KOPT-K1 (cell line): ENCODE results near the gene MAN1A2.
"Not testable (repeated sequence)": the region's sequence is repeated elsewhere in the genome, so short reads cannot be mapped to it uniquely, and the experiment has no call there.

ENCODE experiments used
- H3K27ac ChIP-seq: fragments of 200-600 bp; sonication (generic); 2 replicates; pipeline ENCODE4 v1.5.1; 2016; ENCODE audit warnings: antibody characterized with exemption, mild to moderate bottlenecking, low read depth, low read length; ENCODE audit not compliant: poor library complexity, severe bottlenecking
- H3K36me3 ChIP-seq: fragments of 200-600 bp; sonication (generic); 2 replicates; pipeline ENCODE4 v1.5.1; 2017; ENCODE audit warnings: antibody characterized with exemption, mild to moderate bottlenecking, low read length, moderate library complexity; ENCODE audit not compliant: insufficient read depth
- H3K9me3 ChIP-seq: fragments of 200-600 bp; sonication (generic); 2 replicates; pipeline ENCODE4 v1.5.1; 2017; ENCODE audit warnings: antibody characterized with exemption, low read length, mild to moderate bottlenecking; ENCODE audit not compliant: insufficient read depth, poor library complexity, severe bottlenecking

Gene MAN1A2

GRCh38 chr1:117534995-117535467, 167.8 kb downstream of the MAN1A2 start:
- H3K36me3 ChIP-seq, result no peaks in the 10 kb centered on the region
- H3K27ac ChIP-seq, result no peak overlapping the region
- no peaks in the 10 kb centered on the region for H3K9me3 ChIP-seq

GRCh38 chr1:117535821-117536220, 168.6 kb downstream of the MAN1A2 start:
- H3K9me3 ChIP-seq, result no peaks in the 10 kb centered on the region
- H3K27ac ChIP-seq, result no peak overlapping the region
- no peaks in the 10 kb centered on the region for H3K36me3 ChIP-seq

- Histone ChIP-seq H3K27ac (no peak overlapping the region), H3K36me3 (no peaks in the 10 kb centered on the region)
These were observed 170.2 kb downstream of the MAN1A2 start for GRCh38 chr1:117537291-117537920.

GRCh38 chr1:117540532-117540931, 173.3 kb downstream of the MAN1A2 start:
- Histone ChIP-seq H3K27ac (no peak overlapping the region), H3K36me3 (no peaks in the 10 kb centered on the region)

More at GRCh38 chr1:117537291-117537920, 170.2 kb downstream of the MAN1A2 start:
- no peaks in the 10 kb centered on the region for H3K9me3 ChIP-seq

GRCh38 chr1:117541003-117541402, 173.8 kb downstream of the MAN1A2 start:
- Histone ChIP-seq H3K36me3 (no peaks in the 10 kb centered on the region), H3K27ac (no peak overlapping the region), H3K9me3 (no peaks in the 10 kb centered on the region)

More at GRCh38 chr1:117540532-117540931, 173.3 kb downstream of the MAN1A2 start:
- no peaks in the 10 kb centered on the region for H3K9me3 ChIP-seq

- H3K9me3 ChIP-seq, result no peaks in the 10 kb centered on the region
- H3K27ac ChIP-seq, result no peak overlapping the region
- H3K36me3 ChIP-seq, result no peaks in the 10 kb centered on the region
These were observed 174.3 kb downstream of the MAN1A2 start for GRCh38 chr1:117541585-117541984.

- Histone ChIP-seq H3K27ac (no peak overlapping the region), H3K9me3 (no peaks in the 10 kb centered on the region), H3K36me3 (no peaks in the 10 kb centered on the region)
These were observed 177.4 kb downstream of the MAN1A2 start for GRCh38 chr1:117544509-117545109.

- Histone ChIP-seq H3K9me3 (no peaks in the 10 kb centered on the region), H3K27ac (no peak overlapping the region), H3K36me3 (no peaks in the 10 kb centered on the region)
These were observed 179.2 kb downstream of the MAN1A2 start for GRCh38 chr1:117546467-117546866.

- H3K27ac ChIP-seq, result no peak overlapping the region
These were observed 186.2 kb downstream of the MAN1A2 start for GRCh38 chr1:117553471-117553870.

GRCh38 chr1:117555806-117556205, 188.6 kb downstream of the MAN1A2 start:
- Histone ChIP-seq H3K9me3 (peaks cover 10% of the 10 kb centered on the region), H3K36me3 (no peaks in the 10 kb centered on the region), H3K27ac (no peak overlapping the region)

More at GRCh38 chr1:117553471-117553870, 186.2 kb downstream of the MAN1A2 start:
- H3K36me3 ChIP-seq, result no peaks in the 10 kb centered on the region
- peaks cover 3% of the 10 kb centered on the region for H3K9me3 ChIP-seq

- no peaks in the 10 kb centered on the region for H3K36me3 ChIP-seq
- H3K27ac ChIP-seq, result no peak overlapping the region
- H3K9me3 ChIP-seq, result peaks cover 10% of the 10 kb centered on the region
These were observed 189.1 kb downstream of the MAN1A2 start for GRCh38 chr1:117556341-117556740.

GRCh38 chr1:117556976-117557375, 189.7 kb downstream of the MAN1A2 start:
- H3K36me3 ChIP-seq, result no peaks in the 10 kb centered on the region
- H3K27ac ChIP-seq, result no peak overlapping the region
- H3K9me3 ChIP-seq, result peaks cover 10% of the 10 kb centered on the region

- H3K36me3 ChIP-seq, H3K27ac ChIP-seq: not testable (repeated sequence)
- peaks cover 10% of the 10 kb centered on the region for H3K9me3 ChIP-seq
These were observed 191.2 kb downstream of the MAN1A2 start for GRCh38 chr1:117558451-117558850.

GRCh38 chr1:117559139-117559538, 191.9 kb downstream of the MAN1A2 start:
- Histone ChIP-seq H3K9me3 (peaks cover 10% of the 10 kb centered on the region), H3K27ac (no peak overlapping the region), H3K36me3 (no peaks in the 10 kb centered on the region)

- no peaks in the 10 kb centered on the region for H3K36me3 ChIP-seq
- peaks cover 10% of the 10 kb centered on the region for H3K9me3 ChIP-seq
- no peak overlapping the region for H3K27ac ChIP-seq
These were observed 192.7 kb downstream of the MAN1A2 start for GRCh38 chr1:117559985-117560384.

GRCh38 chr1:117561071-117561470, 193.8 kb downstream of the MAN1A2 start:
- Histone ChIP-seq H3K27ac (no peak overlapping the region), H3K9me3 (peaks cover 7% of the 10 kb centered on the region)

More at GRCh38 chr1:117561071-117561470, 193.8 kb downstream of the MAN1A2 start:
- H3K36me3 ChIP-seq, result no peaks in the 10 kb centered on the region
